Measurements from ENCODE around the gene NR2F2. TPM values are rescaled to one million over a fixed set of nuclear protein-coding genes. Genes with fewer than 3 reads are reported as not detected.

The NR2F2 gene
- total and polyA plus RNA-seq, 7 donors: 12.6 to 47.9 (median 24.0) TPM

DNA sequence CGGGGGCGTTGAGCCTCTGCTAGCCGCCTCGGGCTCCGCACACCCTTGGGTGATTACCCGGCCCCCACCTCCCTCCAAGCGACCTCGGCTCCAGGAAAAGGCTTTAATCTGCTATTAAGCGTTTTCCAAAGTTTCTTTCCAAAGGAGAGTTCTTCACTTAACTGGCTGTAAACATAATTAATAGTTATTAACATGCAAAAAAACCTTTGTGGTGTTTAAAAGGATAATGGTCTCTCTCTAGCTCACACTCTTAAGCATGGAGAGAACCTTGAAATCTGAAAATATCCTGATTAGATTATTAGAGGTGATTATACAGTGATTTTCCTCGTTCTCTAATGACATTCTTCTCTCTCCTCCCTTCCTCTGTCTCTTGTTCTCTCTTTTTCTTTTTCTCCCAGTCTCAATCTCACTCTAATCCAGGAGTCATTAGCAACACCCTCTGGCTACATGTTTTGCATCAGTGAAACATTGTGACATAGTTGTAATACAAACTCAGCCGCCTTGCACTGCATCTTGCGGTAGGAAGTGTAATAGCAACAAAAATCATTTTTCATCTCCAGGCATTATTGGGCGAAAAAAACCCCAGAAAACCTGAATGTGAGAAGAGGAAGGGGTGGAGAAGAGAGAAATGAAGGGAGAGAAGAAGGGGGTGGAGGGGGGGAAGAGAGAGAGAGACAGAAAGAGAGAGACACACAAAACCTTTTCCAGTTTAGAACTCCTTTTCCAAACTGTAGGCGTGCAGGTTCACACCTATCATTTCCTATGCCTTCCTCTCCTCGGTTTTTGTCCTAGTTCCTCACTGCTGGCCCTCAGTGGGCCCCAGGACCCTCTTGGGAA lies 24.4 kb downstream of the NR2F2 start:
- DNase-seq: no peak
- H3K4me1 ChIP-seq: peaks cover 0 to 36% (median 26%) of the 10 kb centered on the region in 4 donors
- peaks cover 11 to 23% (median 20%) of the 10 kb centered on the region in 3 donors for H3K27me3 ChIP-seq
- H3K27ac ChIP-seq: peak overlapping the region; percentile 81 to 92 (median 87)
- TF ChIP-seq POLR2AphosphoS5 (IDR thresholded peaks at IDR 0.05) (peak; percentile 22 to 65 (median 52)), EP300 (IDR thresholded peaks at IDR 0.05) (no peak)
- TF ChIP-seq, protein P1, sequence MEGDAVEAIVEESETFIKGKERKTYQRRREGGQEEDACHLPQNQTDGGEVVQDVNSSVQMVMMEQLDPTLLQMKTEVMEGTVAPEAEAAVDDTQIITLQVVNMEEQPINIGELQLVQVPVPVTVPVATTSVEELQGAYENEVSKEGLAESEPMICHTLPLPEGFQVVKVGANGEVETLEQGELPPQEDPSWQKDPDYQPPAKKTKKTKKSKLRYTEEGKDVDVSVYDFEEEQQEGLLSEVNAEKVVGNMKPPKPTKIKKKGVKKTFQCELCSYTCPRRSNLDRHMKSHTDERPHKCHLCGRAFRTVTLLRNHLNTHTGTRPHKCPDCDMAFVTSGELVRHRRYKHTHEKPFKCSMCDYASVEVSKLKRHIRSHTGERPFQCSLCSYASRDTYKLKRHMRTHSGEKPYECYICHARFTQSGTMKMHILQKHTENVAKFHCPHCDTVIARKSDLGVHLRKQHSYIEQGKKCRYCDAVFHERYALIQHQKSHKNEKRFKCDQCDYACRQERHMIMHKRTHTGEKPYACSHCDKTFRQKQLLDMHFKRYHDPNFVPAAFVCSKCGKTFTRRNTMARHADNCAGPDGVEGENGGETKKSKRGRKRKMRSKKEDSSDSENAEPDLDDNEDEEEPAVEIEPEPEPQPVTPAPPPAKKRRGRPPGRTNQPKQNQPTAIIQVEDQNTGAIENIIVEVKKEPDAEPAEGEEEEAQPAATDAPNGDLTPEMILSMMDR (IDR thresholded peaks at IDR 0.05): peak; percentile 27 to 86 (median 68)
- H3K36me3 ChIP-seq: no peaks in the 10 kb centered on the region
- intact Hi-C loops (cut with DNase I): loop anchor here (5.0 kb wide), 2 partner anchors 62 to 537 kb away; no protein-coding TSS in a partner anchor
- H3K9me3 ChIP-seq: no peaks in the 10 kb centered on the region
- peak overlapping the region; percentile 40 to 70 (median 60) for H3K4me3 ChIP-seq
- WGBS, 2 donors: 16 to 23% methylated on average over 15 of the region's 15 CpGs

DNA sequence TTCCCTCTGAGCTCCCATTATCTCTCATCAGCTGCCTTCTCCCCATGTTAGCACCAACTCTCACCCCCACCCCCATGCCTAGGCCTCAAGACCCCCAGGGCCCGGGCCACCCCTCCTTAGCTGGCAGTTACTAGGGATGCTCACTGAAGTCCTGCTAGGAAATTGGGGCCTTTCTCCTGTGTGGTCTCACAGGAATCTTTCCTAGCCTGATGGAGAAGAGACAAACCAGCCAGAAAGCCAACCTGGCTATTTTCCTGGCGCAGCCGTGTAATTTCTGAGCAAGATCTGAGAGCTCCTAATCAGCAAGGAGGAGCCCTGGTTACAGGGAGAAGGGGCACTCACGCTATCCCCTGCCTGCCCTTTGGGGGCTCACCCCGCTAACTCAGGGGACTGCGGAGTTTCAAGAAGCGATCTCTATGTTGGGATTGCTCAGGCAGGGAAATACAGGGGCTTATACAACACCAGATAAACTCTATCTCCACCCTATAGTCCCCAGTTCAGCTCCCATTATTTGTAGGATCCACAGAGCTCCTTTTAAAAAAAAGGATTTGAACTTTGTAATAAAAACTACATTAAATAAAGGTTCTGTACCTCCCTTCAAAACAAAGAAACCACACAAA lies 25.2 kb downstream of the NR2F2 start:
- Histone ChIP-seq H3K4me3 (no peak overlapping the region), H3K27me3 (peaks cover 14 to 31% (median 25%) of the 10 kb centered on the region in 3 donors), H3K9me3 (no peaks in the 10 kb centered on the region), H3K4me1 (peaks cover 0 to 39% (median 32%) of the 10 kb centered on the region in 4 donors), H3K27ac (peak overlapping the region; percentile 81 to 92 (median 87)), H3K36me3 (no peaks in the 10 kb centered on the region)
- TF ChIP-seq EP300 (IDR thresholded peaks at IDR 0.05) (no peak), POLR2AphosphoS5 (IDR thresholded peaks at IDR 0.05) (no peak), POLR2A (IDR thresholded peaks at IDR 0.05) (no peak)
- TF ChIP-seq, protein P1 (IDR thresholded peaks at IDR 0.05): no peak
- 44 to 79% methylated on average over 7 of the region's 7 CpGs for WGBS, 2 donors
- intact Hi-C loops (cut with DNase I): loop anchor here (5.0 kb wide), 2 partner anchors 62 to 537 kb away; no protein-coding TSS in a partner anchor
- DNase-seq: no peak

DNA sequence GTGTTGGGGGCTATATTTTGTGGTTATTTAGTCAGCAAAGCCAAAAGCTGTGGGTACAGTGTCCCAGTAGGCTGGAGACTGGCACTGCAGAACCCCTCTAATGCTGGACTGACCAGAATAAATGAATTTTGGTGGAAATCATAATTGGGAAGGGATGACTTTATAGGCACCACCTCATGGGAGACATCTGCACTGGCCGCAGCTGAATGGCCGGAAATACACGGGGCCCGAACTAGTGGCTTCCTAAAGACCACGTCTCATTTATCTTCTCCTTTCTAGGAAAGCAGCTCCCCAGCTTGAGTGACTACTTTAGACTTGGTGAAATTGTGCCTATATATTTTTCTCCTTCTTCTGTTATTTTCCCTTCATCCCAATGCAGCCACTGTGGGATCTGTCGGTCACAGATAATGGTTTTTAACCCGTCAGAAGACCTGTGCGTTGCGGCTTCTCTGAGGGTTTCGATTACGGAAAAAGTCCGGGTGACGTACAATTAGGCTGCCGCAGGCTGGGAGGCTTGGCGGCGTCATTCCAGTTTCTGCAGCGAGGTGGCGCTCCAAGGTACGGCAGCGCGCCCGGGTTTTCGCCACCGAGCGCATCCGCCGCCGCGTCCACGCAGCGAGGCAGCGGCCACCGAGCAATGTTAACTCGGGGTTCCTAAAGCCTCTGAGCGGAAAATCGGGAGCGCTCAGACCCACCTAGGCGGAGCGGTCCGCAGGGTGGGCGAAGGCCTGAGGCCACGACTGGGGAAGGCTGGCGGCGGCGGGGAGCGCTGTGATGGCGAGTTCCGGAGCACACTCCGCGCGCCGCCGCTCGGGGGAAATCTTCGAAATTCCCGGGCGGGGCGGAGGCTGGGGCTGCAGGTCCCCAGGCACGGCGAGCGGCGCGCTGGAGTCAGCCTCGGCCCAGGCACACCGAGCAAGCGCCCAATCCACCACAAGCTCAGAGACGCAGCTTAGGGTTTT lies 26.3 kb downstream of the NR2F2 start:
- intact Hi-C loops (cut with DNase I): loop anchor here (5.0 kb wide), 2 partner anchors 61 to 536 kb away; no protein-coding TSS in a partner anchor
- DNase-seq: peak; percentile 89

More for the DNA sequence above, 26.3 kb downstream of the NR2F2 start:
- 1% methylated on average over 67 of the region's 67 CpGs for WGBS, 2 donors
- Histone ChIP-seq H3K4me1 (peaks cover 0 to 44% (median 36%) of the 10 kb centered on the region in 4 donors), H3K27ac (peak overlapping the region; percentile 71 to 92 (median 80)), H3K36me3 (no peaks in the 10 kb centered on the region), H3K9me3 (no peaks in the 10 kb centered on the region), H3K4me3 (peak overlapping the region; percentile 51 to 65 (median 59)), H3K27me3 (peaks cover 24 to 42% (median 31%) of the 10 kb centered on the region in 3 donors)
- peak in 2 of 4 donors; percentile 43 to 44 for TF ChIP-seq POLR2AphosphoS5 (IDR thresholded peaks at IDR 0.05)
- TF ChIP-seq, protein P1 (IDR thresholded peaks at IDR 0.05): peak; percentile 91 to 99 (median 96)
- TF ChIP-seq EP300 (IDR thresholded peaks at IDR 0.05): no peak
- no peak for TF ChIP-seq POLR2A (IDR thresholded peaks at IDR 0.05)
